NOMO-1 (cell line): ENCODE results near the gene FANCG.
A peak's percentile ranks its signal among the peaks of the same experiment; 100 is the strongest.

Source experiments
- DNase-seq, 2 experiments: peaks; one replicate each; lab custom pipeline; 2025; ENCODE audit not compliant: unreplicated experiment in 2 of 2; lab: John Stamatoyannopoulos, UW

FANCG gene

DNA sequence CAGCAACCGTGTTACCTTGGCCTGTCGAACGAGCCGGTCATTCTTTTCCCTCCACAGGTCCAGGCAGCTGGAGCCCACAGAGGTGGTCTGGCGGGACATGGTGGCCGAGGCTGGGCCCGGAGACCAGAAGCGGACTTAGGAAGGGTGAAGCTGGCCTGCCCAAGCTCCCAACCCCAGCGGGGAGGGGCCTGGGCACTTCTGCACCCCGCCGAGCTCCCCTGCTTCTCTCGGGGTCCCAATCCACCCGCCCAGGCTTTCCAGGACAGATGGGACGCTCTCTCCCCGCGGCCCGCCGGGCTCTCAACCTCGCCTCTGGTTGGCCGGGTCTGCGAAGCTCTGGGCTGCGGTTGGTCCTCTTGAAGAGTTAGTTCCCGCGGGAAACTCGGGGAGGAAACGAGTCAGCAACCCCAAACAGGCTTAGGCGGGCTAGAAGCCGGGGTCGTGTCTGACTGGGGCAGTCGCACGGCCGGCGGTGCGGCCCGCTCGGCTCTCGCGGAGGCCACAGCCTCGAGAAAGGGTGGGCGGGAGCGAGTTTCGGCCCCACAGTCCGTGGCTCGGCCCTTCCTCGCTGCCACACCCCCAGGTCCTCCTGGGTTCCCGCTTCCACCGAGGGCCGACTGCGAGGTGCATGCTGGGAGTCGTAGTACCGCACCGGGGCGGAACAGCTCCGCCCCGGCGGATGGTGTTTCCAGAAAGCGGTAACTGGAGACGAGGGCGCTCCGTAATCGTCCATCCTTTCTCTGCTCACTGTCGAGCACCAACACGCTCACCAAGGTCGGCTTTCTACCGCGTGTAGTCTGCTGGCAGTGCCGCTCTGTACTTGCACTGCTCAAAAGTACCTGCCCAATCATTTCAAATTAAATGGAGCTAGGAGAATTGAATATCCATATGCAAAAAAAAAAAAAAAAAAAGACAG, at the start of gene FANCG:
FANCG (minus strand) TSS at position 517 of the 916 bp plus-strand sequence; CDS start at position 99, 418 bp downstream.
- peak; percentile 96 to 97 for DNase-seq

DNA sequence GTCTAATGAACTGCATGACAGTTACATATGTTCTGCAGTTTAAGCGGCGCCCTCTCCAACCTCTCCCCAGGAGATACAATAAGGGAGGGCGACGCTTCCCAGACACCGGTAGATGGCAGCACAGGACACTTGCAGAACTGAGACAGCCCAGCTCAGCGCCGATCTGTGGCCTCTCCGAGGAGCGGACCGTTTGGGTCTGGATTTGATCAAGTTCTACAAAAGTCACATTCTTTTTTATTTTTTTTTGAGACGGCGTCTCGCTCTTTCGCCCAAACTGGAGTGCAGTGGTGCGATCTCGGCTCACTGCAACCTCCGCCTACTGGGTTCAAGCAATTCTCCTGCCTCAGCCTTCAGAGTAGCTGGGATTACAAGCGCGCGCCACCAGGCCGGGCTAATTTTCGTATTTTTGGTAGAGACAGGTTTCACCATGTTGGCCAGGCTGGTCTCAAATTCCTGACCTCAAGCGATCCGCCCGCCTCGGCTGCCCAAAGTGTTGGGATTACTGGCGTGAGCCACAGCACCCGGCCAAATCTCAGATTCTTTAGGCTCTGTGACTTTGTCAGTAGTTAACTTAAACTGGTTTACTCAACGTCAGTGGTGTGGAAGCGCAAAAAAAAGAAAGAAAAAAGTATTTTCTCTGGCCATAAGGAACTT, 37.3 kb upstream of the FANCG start:
- peak; percentile 86 to 96 for DNase-seq

DNA sequence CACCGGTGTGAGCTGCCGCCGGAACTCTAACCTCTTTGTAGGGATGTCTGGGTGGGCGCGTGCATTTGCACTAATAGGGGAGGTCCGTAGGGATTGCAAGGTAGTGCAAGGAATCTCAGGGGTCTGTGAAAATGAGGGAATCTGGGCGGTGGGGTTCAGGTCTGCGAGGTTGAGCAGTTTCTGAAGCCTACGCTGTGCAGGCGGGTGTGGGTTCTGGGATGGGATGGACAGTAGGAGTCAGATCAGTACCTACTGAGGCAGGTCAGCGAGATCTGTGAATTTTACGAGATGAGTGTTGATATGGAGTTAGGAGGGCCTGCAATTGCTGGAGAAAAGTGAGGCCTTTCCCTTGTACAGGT, 36.8 kb upstream of the FANCG start:
- no peak for DNase-seq

DNA sequence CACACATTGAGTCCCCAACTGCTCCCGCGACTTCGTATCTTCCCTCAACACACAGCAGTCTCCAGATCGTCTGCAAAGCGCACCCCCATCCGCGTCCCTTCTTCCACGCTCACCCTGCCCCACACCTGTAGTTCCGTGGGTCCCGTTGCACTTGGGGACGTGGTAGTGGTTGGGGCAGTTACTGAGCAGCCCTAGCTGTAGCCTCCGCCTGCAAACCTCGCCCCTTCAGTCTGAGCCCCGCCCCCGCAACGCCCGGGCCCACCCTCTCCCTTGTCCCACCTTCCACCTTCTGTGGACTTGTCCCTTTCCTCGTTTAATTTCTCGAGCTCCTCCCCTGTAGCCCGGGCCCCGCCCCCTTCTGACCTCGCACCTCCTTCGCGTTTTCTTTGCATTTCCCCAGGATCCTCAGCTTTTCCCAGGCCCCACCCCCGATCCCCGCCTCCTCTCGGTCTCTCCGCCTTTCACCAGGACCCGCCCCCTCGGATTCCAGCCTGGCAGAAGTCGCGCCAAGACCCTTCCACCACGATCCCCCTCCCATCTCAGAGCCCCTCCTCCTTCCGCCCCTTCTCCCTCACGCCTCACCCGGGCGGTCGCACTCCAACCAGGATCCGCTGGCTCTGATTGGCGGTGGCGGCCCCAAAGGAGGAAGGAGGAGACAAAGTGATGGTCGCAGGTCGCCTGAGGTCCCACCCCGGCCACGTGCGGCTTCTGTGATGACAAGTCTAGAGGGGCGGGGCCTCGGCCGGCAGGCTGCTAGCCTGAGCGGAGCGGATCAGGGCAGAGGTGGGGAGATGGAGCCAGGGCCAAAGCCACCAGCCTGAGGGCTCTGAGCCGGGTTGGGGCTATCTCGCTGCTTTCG, 36.2 kb upstream of the FANCG start, which contains the start of gene ATOSB:
ATOSB (minus strand) TSS at position 183 of the 859 bp plus-strand sequence. CDS start 7,588 bp downstream, outside the sequence.
- peak; percentile 100 for DNase-seq

DNA sequence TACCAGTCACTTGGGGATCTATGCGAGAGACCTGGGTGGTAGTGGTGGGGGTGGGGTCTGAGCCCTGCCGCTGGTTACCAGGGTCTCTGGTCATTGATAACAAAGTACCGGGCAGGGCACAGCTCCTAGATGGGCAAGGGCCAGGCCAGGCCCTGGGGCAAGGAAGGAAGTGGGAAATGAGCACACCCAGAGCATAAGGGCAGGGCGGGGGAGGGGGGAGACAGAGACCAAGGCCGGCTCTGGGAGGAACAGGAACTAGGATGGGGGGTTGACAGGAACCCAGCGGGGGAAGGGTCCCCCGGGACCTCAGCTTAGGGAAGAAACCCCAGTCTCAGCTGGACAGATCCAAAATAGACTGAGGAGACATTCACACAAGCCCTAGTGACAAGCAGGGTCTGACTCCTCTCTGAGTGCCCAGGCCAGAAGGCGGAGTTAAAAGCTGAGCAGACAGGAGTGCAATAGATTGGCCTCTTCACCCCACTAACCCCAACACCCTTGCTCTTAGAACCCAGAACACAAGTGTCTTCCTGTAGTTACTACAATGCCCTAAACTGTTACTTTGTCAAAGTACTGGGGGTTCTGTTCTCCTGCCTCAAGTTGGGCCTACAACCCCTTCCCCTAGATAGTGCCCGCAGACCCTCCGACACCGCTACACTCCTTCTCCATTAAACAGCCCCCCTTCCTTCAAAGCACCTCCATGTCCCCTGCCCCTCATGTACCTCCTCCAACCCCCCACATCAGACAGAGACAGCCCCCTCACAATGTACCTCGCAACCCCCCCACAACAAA, 35.3 kb upstream of the FANCG start:
- DNase-seq = peak; percentile 79 to 87

DNA sequence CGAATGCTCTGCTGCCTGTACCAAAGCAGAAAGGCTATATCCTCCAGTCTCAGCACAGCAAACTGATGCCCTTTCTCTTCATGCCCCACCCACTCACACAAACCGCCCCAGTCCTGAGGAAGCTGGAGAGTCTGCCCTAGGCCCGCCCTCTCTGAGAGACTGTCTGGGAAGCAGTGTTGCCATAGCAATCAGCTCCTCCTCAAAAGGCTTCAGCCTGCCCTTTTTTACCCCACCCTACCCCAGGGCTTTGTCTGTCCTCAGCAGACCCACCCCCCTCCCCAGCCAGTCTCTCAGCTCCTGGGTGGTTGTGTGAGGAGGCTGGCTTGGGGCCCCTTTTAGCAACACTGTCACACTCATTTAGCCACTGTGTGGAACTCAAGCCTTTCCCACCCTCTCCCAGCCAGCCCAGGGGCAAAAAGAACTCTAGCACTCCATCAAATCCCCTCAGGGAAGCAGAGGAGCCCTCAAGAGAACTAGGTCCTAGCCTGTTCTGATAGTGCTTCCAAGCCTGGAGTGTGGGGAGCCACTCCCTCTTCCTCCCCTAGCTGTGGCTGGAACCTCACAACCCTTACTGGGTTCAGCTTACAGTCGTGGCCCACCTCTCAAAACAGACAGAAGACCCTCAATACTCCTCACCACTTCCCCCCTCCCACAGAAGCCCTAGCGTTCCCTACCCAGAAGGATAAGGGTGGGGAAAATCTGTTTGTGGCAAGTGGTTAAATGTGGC, 34.5 kb upstream of the FANCG start:
- DNase-seq = peak; percentile 89 to 95

DNA sequence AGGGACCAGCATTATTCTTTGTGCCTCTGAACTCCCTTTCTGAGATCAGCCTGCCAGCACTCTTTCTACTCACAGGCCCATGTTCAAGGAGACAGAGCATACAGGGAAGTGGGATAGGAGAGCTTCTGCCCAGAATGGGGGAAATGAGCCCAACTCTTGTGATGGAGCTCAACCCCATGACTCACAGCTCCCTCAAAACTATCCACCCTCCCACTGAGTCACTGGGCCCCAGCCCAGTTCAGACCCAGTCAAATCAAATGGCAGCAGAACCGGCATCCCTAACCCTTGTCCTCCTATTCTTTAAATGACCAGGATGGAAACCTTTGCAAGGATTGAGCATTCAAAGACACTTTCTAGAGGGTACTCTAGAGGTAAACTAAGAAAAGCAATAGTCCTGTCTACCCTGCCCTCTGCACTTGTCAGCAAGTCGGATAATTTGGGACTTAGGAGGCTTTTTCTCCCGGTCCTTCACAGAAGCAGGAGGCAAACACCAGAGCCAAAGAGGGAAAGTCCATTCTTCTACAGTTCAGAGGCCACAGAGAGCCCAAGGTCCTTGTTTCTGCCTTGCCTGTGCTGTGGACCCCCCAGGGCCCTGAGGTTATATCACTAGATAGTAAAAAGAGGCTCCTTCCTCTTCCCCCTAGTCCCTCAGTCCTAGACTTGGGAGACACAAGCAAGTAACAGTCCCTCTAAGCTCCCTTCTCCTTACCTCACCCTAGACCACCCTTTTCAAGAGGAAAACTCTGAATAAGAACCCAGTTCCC, 32.7 kb upstream of the FANCG start:
- DNase-seq = peak in 1 of 2 experiments; percentile 20

DNA sequence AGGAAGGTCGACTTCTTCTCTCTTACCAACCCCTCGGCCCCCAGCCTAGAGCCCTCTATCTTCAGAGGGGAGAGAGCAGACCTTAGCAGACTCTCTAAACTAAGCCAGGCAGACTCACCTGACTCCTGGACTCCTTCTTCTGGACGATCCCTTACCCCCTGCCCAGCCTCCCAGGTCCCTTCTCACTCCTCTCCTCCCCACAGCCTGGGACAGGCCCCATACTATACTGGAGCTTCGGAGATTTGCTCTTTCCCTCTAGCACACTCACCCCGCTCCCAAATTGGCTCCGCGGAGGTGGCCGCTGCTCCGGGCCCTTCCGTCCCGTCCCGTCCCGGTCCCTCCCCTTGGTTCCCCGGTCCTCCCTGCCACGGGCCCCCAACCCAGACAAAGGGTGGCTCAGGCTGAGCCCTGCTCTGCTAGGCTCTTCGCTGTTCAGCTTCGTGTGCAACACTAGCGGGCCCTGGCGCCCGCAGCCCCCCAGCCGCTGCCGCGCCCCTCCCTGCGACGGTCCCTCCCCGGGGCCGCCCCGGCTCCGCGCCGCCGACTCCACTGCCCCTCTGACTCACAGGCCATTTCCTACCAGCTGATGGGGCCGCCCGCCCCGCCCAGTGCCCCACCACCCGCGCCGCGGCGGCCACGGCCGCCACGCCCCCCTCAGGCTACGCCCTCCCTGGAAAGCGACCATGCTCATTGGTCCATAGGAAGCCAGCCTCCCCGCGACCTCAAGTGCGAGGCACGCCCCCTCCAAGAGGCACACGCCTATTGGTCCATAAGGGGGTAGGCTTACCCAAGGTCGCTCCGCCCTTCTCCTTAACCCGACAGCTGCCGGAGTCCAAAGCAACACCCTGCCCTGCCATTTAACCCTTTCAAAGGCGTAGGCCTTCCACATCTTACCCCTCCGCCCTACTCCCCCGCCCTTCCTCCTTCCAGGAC, 31.5 kb upstream of the FANCG start:
- peak; percentile 99 for DNase-seq

DNA sequence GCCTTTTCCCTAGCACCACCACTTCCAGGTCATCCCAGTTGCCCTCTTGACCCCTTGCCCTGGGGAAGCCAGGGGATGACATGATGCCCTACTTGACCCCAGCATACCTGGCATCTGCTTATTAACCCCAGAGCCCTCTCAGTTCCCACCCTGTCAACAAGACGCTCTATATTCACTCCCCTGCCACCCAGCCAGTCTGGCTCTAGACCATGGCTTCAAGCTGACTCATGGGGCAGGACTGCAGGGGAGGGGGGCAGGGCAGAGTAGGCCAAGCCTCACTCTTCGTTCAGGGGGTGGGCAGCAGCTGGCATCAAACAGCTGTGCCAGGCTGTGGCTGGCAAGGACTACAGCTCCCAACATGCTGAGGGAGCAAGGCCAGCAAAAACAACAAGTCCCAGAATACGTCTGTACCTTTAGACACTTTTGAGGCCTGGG, 30.6 kb upstream of the FANCG start:
- DNase-seq = no peak

DNA sequence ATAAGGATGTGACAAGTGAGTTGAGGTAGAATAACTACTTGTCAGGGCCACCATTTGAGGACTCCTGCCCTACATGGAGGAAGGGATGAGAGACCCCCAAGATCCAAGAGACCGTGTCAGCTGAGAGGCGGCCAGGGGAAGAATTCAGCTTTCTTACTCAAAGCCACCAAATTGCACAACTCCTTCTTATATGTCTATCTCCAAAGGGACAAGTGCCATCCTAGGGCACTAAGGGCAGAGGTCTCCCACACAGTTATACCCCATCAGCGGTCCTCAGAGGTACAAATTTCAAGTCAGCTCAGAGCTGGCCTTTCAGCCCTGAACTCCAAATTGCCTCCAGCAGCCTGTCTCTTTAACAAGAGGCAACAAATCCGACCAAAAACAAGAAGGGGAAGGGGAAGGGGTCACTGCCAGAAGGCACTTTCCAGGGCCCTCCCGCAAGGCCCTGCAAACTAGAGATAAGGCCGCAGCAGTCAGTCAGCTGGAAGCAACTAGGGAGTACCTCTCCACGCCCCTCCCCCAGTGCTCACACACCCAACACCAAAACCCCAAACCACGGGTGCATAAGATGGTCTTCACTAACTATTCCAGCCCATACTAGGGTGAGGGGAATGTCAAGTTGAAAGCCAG, 29.3 kb upstream of the FANCG start:
- DNase-seq = no peak

DNA sequence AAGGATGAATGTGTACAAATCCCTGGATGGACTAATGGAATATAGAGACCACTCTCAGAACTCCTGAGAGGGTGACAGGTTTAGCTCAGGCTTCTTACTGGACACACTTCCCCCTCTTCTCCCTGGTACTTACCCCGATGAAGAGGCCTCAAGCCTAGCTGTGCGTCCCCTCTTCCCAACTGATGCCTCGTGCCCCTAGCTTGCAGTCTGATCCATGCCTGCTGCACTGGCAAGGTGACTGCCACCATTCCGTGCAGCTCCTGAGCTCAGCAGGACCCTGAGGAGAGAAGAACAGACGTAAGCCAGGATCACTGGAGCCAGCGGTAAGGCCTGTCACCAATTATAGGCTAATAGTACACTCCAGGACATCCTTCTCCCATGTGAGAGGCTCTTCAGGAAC, 28.7 kb upstream of the FANCG start:
- DNase-seq = no peak

DNA sequence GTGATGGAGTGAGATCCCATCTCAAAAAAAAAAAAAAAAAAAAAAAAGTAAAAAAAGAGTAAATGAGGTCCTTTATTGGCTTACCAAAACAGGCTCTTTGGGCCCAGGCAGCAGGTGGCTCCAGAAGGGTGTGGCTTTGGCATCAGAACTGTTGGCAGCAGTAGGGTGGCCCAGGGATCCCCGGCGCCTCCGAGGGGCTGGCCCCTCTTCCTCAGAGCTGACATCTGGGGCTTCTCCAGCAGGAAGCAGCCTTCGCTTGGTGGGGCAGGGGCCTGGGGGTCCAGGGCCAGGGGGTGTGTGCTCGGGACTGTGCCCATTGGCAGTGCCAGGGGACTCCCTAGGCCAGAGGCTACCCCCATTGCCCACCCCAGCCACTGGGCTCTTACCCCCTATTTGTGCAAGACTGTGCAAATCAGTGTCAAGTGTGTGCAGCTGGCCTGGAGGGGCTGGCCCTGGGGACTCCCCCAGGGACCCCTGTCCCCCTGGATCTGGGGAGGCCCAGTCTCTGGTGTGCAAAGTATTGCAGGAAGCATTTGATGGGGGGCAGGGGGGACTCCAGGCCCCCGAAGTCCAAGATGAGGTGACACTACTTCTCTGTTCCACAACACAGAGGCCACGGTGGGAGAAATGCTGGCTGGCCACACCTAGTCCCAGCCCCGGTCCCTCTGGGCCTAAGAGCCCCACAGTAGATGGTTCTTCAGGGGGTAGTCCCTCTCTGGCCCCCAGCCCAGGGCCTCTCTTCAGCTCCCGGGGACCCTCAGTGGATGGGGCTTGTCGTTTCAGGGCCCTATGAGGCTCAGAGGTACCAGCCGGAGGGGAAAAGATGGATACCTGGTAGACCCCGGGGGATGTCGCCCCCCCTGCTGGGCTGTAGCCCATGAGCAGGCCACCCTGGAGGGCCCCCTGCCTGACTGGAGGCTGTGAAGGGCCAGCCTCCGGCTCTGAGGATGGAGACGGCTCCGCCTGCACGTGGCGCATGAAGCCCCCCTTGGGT, 27.9 kb upstream of the FANCG start:
- DNase-seq = no peak

DNA sequence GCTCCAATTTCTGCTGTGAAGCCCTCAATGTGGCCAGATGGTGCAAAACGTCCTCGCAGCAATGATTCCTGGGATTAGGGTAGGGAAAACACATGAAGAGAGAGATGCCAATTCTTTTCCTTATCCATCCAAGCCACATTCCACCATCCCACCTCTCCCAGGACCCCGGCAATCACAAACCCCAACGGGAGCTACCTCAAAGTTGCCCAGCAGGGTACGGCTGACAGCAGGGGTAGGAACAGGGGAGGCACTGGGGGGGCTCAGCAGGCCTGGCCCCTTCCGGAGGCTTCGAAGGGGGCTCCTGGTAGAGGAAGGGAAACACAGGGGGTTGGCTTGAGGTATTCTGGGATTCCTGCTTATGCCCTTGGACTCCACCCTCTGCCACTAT, 26.6 kb upstream of the FANCG start:
- DNase-seq = no peak

DNA sequence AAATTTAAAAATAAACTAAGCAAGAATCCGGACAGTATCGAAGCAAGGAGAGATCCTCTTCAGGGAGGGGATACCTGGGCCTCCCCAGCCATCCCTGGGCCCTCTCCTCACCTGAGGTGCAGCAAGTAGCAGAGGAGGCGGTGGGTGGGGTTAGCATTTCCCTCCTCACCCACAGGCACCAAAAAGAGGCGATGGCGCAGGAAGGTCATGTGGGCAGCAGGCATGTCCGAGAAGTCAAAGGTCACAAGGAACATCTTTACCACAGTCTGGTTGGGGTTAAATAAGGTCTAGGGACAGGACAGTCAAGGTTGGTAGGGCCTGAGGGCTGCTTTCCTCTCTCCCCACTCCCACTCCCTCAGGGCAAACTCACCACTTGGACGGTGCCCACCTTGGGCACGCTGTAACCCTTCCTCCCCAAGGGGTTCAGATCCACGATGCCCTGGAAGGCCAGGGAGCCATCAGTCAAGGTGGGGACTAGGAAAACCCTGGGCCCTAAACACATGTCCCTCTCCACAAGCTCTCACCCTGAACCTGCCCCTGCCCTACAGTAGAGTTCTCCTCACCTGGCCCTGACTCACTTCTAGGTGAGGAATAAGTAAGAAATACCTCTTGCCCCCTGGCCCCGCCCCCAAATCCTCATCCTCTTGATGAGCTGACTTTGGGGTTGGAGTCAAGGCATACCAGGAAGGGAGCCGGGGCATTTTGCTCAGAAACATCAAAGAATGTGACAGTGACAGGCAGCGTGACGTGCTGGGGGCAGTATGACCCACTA, 26.0 kb upstream of the FANCG start:
- DNase-seq = no peak

DNA sequence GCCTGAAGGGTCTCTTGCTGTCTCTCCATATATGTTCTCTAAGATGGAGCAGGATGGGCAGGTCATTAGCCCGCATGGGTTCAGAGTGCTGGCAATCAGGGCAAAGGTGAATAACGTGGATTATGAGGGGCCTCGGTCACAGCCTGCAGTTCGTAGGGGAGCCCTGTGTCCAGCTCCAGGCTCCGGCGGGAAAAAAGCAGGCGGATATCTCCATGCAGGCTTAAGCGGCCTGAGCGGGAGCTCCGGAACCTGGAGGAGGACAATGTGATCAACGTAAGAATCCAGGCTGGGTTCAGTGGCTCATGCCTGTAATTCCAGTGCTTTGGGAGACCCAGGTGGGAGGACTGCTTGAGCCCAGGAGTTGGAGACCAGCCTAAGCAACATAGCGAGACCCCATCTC, 25.4 kb upstream of the FANCG start:
- DNase-seq = no peak
